ENCODE measurements around the gene TUBD1. TPM values are rescaled to one million over a fixed set of nuclear protein-coding genes. Genes with fewer than 3 reads are reported as not detected.

TUBD1 gene
- total and polyA plus RNA-seq, 2 of the 13 experiments (the other 11 are each of a cell fraction or from before 2014, with no cell fraction given): 18.2 to 25.9 TPM

DNA sequence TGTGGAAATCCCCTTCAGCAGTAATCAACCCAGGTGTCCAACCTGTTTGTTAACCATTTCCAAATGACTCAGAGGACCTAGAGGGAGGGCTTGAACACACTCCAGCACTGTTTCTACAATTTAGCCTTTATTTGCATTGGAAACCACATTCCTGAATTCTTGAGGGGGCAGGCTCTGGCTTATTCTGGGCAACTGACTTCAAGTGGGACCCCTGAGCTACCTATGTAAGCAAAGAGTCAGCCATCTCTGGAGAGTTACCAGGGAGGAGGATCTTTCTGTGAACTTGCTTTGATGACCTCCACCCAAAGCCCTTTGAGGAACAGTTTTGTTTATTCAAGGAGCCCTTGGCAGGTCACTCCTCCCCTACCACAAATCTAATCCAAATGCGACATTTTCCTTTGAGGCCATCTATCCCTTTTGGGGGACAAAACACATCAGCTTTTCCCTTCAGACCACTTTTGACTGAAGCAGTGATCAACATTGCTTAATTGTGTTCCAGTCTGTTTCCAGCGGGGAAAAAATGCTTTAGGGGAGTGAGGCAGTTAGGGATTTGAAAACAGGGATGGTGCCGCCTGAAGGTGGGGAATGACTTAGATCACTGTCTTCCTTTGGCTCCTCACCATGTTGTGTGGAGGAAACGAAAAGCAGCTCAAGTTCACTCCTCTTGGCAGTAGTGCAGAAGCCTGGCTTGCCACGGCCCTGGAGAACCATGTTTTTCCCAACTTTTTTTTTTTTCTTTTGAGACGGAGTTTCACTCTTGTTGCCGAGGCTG, 46.2 kb downstream of the TUBD1 start (continued):
- TF ChIP-seq PAX8 (CRISPR knock-in tag; IDR thresholded peaks at IDR 0.05; ENCODE audit: borderline replicate concordance): no peak
- TF ChIP-seq CENPX (CRISPR knock-in tag; IDR thresholded peaks at IDR 0.05): no peak
- TF ChIP-seq, protein P1, sequence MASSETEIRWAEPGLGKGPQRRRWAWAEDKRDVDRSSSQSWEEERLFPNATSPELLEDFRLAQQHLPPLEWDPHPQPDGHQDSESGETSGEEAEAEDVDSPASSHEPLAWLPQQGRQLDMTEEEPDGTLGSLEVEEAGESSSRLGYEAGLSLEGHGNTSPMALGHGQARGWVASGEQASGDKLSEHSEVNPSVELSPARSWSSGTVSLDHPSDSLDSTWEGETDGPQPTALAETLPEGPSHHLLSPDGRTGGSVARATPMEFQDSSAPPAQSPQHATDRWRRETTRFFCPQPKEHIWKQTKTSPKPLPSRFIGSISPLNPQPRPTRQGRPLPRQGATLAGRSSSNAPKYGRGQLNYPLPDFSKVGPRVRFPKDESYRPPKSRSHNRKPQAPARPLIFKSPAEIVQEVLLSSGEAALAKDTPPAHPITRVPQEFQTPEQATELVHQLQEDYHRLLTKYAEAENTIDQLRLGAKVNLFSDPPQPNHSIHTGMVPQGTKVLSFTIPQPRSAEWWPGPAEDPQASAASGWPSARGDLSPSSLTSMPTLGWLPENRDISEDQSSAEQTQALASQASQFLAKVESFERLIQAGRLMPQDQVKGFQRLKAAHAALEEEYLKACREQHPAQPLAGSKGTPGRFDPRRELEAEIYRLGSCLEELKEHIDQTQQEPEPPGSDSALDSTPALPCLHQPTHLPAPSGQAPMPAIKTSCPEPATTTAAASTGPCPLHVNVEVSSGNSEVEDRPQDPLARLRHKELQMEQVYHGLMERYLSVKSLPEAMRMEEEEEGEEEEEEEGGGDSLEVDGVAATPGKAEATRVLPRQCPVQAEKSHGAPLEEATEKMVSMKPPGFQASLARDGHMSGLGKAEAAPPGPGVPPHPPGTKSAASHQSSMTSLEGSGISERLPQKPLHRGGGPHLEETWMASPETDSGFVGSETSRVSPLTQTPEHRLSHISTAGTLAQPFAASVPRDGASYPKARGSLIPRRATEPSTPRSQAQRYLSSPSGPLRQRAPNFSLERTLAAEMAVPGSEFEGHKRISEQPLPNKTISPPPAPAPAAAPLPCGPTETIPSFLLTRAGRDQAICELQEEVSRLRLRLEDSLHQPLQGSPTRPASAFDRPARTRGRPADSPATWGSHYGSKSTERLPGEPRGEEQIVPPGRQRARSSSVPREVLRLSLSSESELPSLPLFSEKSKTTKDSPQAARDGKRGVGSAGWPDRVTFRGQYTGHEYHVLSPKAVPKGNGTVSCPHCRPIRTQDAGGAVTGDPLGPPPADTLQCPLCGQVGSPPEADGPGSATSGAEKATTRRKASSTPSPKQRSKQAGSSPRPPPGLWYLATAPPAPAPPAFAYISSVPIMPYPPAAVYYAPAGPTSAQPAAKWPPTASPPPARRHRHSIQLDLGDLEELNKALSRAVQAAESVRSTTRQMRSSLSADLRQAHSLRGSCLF (CRISPR knock-in tag; IDR thresholded peaks at IDR 0.05; ENCODE audit: borderline replicate concordance): 0 out of 2 replicates have a peak, but pooled peaks have one; percentile 31
- peak; percentile 25; the same call in 1 of the 2 replicates for TF ChIP-seq ZNF564 (CRISPR knock-in tag; IDR thresholded peaks at IDR 0.05)
- no peak for TF ChIP-seq SRSF4 (IDR thresholded peaks at IDR 0.05; ENCODE audit: low read depth, low read length, poor library complexity, severe bottlenecking)
- TF ChIP-seq DNMT1 (CRISPR knock-in tag; IDR thresholded peaks at IDR 0.05): peak; percentile 18; the same call in 1 of the 2 replicates
- TF ChIP-seq KLF12 (CRISPR knock-in tag; IDR thresholded peaks at IDR 0.05; ENCODE audit: borderline replicate concordance): peak; percentile 85; the same call in 1 of the 2 replicates
- TF ChIP-seq, protein P2, sequence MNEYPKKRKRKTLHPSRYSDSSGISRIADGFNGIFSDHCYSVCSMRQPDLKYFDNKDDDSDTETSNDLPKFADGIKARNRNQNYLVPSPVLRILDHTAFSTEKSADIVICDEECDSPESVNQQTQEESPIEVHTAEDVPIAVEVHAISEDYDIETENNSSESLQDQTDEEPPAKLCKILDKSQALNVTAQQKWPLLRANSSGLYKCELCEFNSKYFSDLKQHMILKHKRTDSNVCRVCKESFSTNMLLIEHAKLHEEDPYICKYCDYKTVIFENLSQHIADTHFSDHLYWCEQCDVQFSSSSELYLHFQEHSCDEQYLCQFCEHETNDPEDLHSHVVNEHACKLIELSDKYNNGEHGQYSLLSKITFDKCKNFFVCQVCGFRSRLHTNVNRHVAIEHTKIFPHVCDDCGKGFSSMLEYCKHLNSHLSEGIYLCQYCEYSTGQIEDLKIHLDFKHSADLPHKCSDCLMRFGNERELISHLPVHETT (CRISPR knock-in tag; conservative IDR thresholded peaks at IDR 0.05): peak; percentile 56
- TF ChIP-seq, protein P3, sequence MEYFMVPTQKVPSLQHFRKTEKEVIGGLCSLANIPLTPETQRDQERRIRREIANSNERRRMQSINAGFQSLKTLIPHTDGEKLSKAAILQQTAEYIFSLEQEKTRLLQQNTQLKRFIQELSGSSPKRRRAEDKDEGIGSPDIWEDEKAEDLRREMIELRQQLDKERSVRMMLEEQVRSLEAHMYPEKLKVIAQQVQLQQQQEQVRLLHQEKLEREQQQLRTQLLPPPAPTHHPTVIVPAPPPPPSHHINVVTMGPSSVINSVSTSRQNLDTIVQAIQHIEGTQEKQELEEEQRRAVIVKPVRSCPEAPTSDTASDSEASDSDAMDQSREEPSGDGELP (IDR thresholded peaks at IDR 0.05; ENCODE audit: borderline replicate concordance, low read depth): peak; percentile 58; the same call in 1 of the 2 replicates
- TF ChIP-seq, protein P4, sequence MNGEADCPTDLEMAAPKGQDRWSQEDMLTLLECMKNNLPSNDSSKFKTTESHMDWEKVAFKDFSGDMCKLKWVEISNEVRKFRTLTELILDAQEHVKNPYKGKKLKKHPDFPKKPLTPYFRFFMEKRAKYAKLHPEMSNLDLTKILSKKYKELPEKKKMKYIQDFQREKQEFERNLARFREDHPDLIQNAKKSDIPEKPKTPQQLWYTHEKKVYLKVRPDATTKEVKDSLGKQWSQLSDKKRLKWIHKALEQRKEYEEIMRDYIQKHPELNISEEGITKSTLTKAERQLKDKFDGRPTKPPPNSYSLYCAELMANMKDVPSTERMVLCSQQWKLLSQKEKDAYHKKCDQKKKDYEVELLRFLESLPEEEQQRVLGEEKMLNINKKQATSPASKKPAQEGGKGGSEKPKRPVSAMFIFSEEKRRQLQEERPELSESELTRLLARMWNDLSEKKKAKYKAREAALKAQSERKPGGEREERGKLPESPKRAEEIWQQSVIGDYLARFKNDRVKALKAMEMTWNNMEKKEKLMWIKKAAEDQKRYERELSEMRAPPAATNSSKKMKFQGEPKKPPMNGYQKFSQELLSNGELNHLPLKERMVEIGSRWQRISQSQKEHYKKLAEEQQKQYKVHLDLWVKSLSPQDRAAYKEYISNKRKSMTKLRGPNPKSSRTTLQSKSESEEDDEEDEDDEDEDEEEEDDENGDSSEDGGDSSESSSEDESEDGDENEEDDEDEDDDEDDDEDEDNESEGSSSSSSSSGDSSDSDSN (CRISPR knock-in tag; IDR thresholded peaks at IDR 0.05): no peak
- peak; percentile 69; the same call in 1 of the 2 replicates for TF ChIP-seq ZBTB20 (CRISPR knock-in tag; IDR thresholded peaks at IDR 0.05; ENCODE audit: borderline replicate concordance, low read depth)
- TF ChIP-seq, protein P5, sequence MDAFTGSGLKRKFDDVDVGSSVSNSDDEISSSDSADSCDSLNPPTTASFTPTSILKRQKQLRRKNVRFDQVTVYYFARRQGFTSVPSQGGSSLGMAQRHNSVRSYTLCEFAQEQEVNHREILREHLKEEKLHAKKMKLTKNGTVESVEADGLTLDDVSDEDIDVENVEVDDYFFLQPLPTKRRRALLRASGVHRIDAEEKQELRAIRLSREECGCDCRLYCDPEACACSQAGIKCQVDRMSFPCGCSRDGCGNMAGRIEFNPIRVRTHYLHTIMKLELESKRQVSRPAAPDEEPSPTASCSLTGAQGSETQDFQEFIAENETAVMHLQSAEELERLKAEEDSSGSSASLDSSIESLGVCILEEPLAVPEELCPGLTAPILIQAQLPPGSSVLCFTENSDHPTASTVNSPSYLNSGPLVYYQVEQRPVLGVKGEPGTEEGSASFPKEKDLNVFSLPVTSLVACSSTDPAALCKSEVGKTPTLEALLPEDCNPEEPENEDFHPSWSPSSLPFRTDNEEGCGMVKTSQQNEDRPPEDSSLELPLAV (CRISPR knock-in tag; conservative IDR thresholded peaks at IDR 0.05; ENCODE audit: low read depth): no peak
- TF ChIP-seq HHEX (CRISPR knock-in tag; IDR thresholded peaks at IDR 0.05): peak; percentile 15; the same call in 1 of the 2 replicates
- TF ChIP-seq ZNF672 (CRISPR knock-in tag; IDR thresholded peaks at IDR 0.05): no peak
- peak; percentile 74 for TF ChIP-seq FOXA3 (CRISPR knock-in tag; IDR thresholded peaks at IDR 0.05)
